GM18909 (cell line): ENCODE measurements around the gene ZNF140.

Experiments
- ATAC-seq: cut with Tn5 transposase; IDR thresholded peaks from one replicate; pipeline ENCODE4 v1.9.1; 2021; ENCODE audit warnings: mild to moderate bottlenecking; ENCODE audit not compliant: unreplicated experiment, poor library complexity

The ZNF140 gene

GRCh38 chr12:133129368-133130037 lies 48.8 kb downstream of the ZNF140 start:
- ATAC-seq: no peak

- peak; percentile 92 for ATAC-seq
Observed at GRCh38 chr12:133130038-133130807, 49.5 kb downstream of the ZNF140 start, which contains the start of the genes ZNF10 and ZNF891. Gene ZNF10, plus strand, starts transcription at chr12:133130627. Its CDS starts 13,866 bp downstream, at chr12:133144493. Gene ZNF891, minus strand, starts transcription at chr12:133130274. Its CDS starts 8,356 bp downstream, at chr12:133121918.

GRCh38 chr12:133130808-133131128 lies 50.0 kb downstream of the ZNF140 start:
- peak; percentile 11 for ATAC-seq

GRCh38 chr12:133135747-133136146 lies 55.0 kb downstream of the ZNF140 start:
- ATAC-seq: no peak

- no peak for ATAC-seq
Observed at GRCh38 chr12:133145981-133146380, 65.3 kb downstream of the ZNF140 start.

- no peak for ATAC-seq
Observed at GRCh38 chr12:133156125-133156690, 75.5 kb downstream of the ZNF140 start.
